ENCODE results near the gene MYOM3.

Gene MYOM3

GRCh38 chr1:24118410-24119242 is 6.7 kb upstream of the MYOM3 start:
- no peak overlapping the region for H3K27ac ChIP-seq (ENCODE audit: low read depth, low read length)
- H3K4me1 ChIP-seq (ENCODE audit: control insufficient read depth, insufficient read depth, low read length) = peaks cover 4% of the 10 kb centered on the region
- H3K9ac ChIP-seq (ENCODE audit: low read length) = no peak overlapping the region
- no peak overlapping the region for H3K4me3 ChIP-seq (ENCODE audit: low read length)
- no peaks in the 10 kb centered on the region for H3K27me3 ChIP-seq (ENCODE audit: control insufficient read depth, insufficient read depth, low read length)
- H3K36me3 ChIP-seq (ENCODE audit: control insufficient read depth, insufficient read depth, low read length) = peaks cover 2% of the 10 kb centered on the region

GRCh38 chr1:24117722-24118409 is 5.9 kb upstream of the MYOM3 start:
- Histone ChIP-seq H3K27ac (ENCODE audit: low read depth, low read length) (no peak overlapping the region), H3K36me3 (ENCODE audit: control insufficient read depth, insufficient read depth, low read length) (peaks cover 2% of the 10 kb centered on the region), H3K27me3 (ENCODE audit: control insufficient read depth, insufficient read depth, low read length) (no peaks in the 10 kb centered on the region), H3K4me3 (ENCODE audit: low read length) (no peak overlapping the region), H3K4me1 (ENCODE audit: control insufficient read depth, insufficient read depth, low read length) (peaks cover 4% of the 10 kb centered on the region), H3K9ac (ENCODE audit: low read length) (no peak overlapping the region)

- no peaks in the 10 kb centered on the region for H3K27me3 ChIP-seq (ENCODE audit: control insufficient read depth, insufficient read depth, low read length)
- H3K4me3 ChIP-seq (ENCODE audit: low read length) = no peak overlapping the region
- H3K9ac ChIP-seq (ENCODE audit: low read length) = no peak overlapping the region
- peaks cover 4% of the 10 kb centered on the region for H3K4me1 ChIP-seq (ENCODE audit: control insufficient read depth, insufficient read depth, low read length)
- H3K27ac ChIP-seq (ENCODE audit: low read depth, low read length) = no peak overlapping the region
- peaks cover 2% of the 10 kb centered on the region for H3K36me3 ChIP-seq (ENCODE audit: control insufficient read depth, insufficient read depth, low read length)
These were observed 5.2 kb upstream of the MYOM3 start for GRCh38 chr1:24117132-24117531.

- Histone ChIP-seq H3K36me3 (ENCODE audit: control insufficient read depth, insufficient read depth, low read length) (no peaks in the 10 kb centered on the region), H3K27ac (ENCODE audit: low read depth, low read length) (no peak overlapping the region), H3K4me1 (ENCODE audit: control insufficient read depth, insufficient read depth, low read length) (no peaks in the 10 kb centered on the region), H3K9ac (ENCODE audit: low read length) (no peak overlapping the region), H3K27me3 (ENCODE audit: control insufficient read depth, insufficient read depth, low read length) (no peaks in the 10 kb centered on the region), H3K4me3 (ENCODE audit: low read length) (no peak overlapping the region)
These were observed 2.8 kb upstream of the MYOM3 start for GRCh38 chr1:24114753-24115152.

GRCh38 chr1:24113641-24114033 is 1.7 kb upstream of the MYOM3 start:
- no peaks in the 10 kb centered on the region for H3K36me3 ChIP-seq (ENCODE audit: control insufficient read depth, insufficient read depth, low read length)
- no peak overlapping the region for H3K4me3 ChIP-seq (ENCODE audit: low read length)
- H3K9ac ChIP-seq (ENCODE audit: low read length) = no peak overlapping the region
- H3K27ac ChIP-seq (ENCODE audit: low read depth, low read length) = no peak overlapping the region
- H3K4me1 ChIP-seq (ENCODE audit: control insufficient read depth, insufficient read depth, low read length) = no peaks in the 10 kb centered on the region
- H3K27me3 ChIP-seq (ENCODE audit: control insufficient read depth, insufficient read depth, low read length) = no peaks in the 10 kb centered on the region

GRCh38 chr1:24111262-24111995 is 506 bp downstream of the MYOM3 start:
- Histone ChIP-seq H3K36me3 (ENCODE audit: control insufficient read depth, insufficient read depth, low read length) (no peaks in the 10 kb centered on the region), H3K4me3 (ENCODE audit: low read length) (no peak overlapping the region), H3K27ac (ENCODE audit: low read depth, low read length) (no peak overlapping the region), H3K9ac (ENCODE audit: low read length) (no peak overlapping the region), H3K27me3 (ENCODE audit: control insufficient read depth, insufficient read depth, low read length) (no peaks in the 10 kb centered on the region), H3K4me1 (ENCODE audit: control insufficient read depth, insufficient read depth, low read length) (no peaks in the 10 kb centered on the region)

GRCh38 chr1:24110642-24111261 is 1.2 kb downstream of the MYOM3 start:
- H3K36me3 ChIP-seq (ENCODE audit: control insufficient read depth, insufficient read depth, low read length) = no peaks in the 10 kb centered on the region
- H3K9ac ChIP-seq (ENCODE audit: low read length) = no peak overlapping the region
- no peak overlapping the region for H3K4me3 ChIP-seq (ENCODE audit: low read length)
- H3K4me1 ChIP-seq (ENCODE audit: control insufficient read depth, insufficient read depth, low read length) = no peaks in the 10 kb centered on the region
- no peaks in the 10 kb centered on the region for H3K27me3 ChIP-seq (ENCODE audit: control insufficient read depth, insufficient read depth, low read length)
- no peak overlapping the region for H3K27ac ChIP-seq (ENCODE audit: low read depth, low read length)

GRCh38 chr1:24109686-24110475 is 2.1 kb downstream of the MYOM3 start:
- Histone ChIP-seq H3K9ac (ENCODE audit: low read length) (no peak overlapping the region), H3K27ac (ENCODE audit: low read depth, low read length) (no peak overlapping the region)

GRCh38 chr1:24109166-24109483 is 2.8 kb downstream of the MYOM3 start:
- Histone ChIP-seq H3K27ac (ENCODE audit: low read depth, low read length) (no peak overlapping the region), H3K36me3 (ENCODE audit: control insufficient read depth, insufficient read depth, low read length) (no peaks in the 10 kb centered on the region), H3K4me3 (ENCODE audit: low read length) (no peak overlapping the region), H3K27me3 (ENCODE audit: control insufficient read depth, insufficient read depth, low read length) (no peaks in the 10 kb centered on the region), H3K4me1 (ENCODE audit: control insufficient read depth, insufficient read depth, low read length) (no peaks in the 10 kb centered on the region), H3K9ac (ENCODE audit: low read length) (no peak overlapping the region)

More at GRCh38 chr1:24109686-24110475, 2.1 kb downstream of the MYOM3 start:
- Histone ChIP-seq H3K4me1 (ENCODE audit: control insufficient read depth, insufficient read depth, low read length) (no peaks in the 10 kb centered on the region), H3K4me3 (ENCODE audit: low read length) (no peak overlapping the region), H3K27me3 (ENCODE audit: control insufficient read depth, insufficient read depth, low read length) (no peaks in the 10 kb centered on the region), H3K36me3 (ENCODE audit: control insufficient read depth, insufficient read depth, low read length) (no peaks in the 10 kb centered on the region)

GRCh38 chr1:24108334-24109165 is 3.4 kb downstream of the MYOM3 start:
- H3K4me1 ChIP-seq (ENCODE audit: control insufficient read depth, insufficient read depth, low read length) = no peaks in the 10 kb centered on the region
- H3K27me3 ChIP-seq (ENCODE audit: control insufficient read depth, insufficient read depth, low read length) = no peaks in the 10 kb centered on the region
- H3K9ac ChIP-seq (ENCODE audit: low read length) = no peak overlapping the region
- H3K4me3 ChIP-seq (ENCODE audit: low read length) = no peak overlapping the region
- H3K36me3 ChIP-seq (ENCODE audit: control insufficient read depth, insufficient read depth, low read length) = no peaks in the 10 kb centered on the region
- no peak overlapping the region for H3K27ac ChIP-seq (ENCODE audit: low read depth, low read length)

GRCh38 chr1:24107462-24108138 is 4.3 kb downstream of the MYOM3 start:
- Histone ChIP-seq H3K27me3 (ENCODE audit: control insufficient read depth, insufficient read depth, low read length) (no peaks in the 10 kb centered on the region), H3K4me3 (ENCODE audit: low read length) (no peak overlapping the region), H3K9ac (ENCODE audit: low read length) (no peak overlapping the region), H3K36me3 (ENCODE audit: control insufficient read depth, insufficient read depth, low read length) (no peaks in the 10 kb centered on the region), H3K4me1 (ENCODE audit: control insufficient read depth, insufficient read depth, low read length) (no peaks in the 10 kb centered on the region), H3K27ac (ENCODE audit: low read depth, low read length) (no peak overlapping the region)

Data from rectal smooth muscle tissue (tissue), 1 donor.